ENCODE results near the gene MBP. TPM values are rescaled to one million over a fixed set of nuclear protein-coding genes. Genes with fewer than 3 reads are reported as not detected.
A peak's percentile ranks its signal among the peaks of the same experiment; 100 is the strongest.

MBP gene
- total and polyA plus RNA-seq, 4 experiments from 2014 or later: 92.2 to 187 (median 149) TPM

- Mint-ChIP-seq H3K27ac (peak overlapping the region in 2 of 7 donors; percentile 4 to 17), H3K9me3 (peaks cover 0 to 1% (median 0%) of the 10 kb centered on the region in 8 donors), H3K4me3 (no peak overlapping the region), H3K4me1 (peaks cover 24 to 52% (median 37%) of the 10 kb centered on the region in 4 donors), H3K27me3 (no peaks in the 10 kb centered on the region), H3K36me3 (peaks cover 55 to 70% of the 10 kb centered on the region in 2 donors)
- Histone ChIP-seq H3K27me3 (ENCODE audit: insufficient read depth, low read length) (no peaks in the 10 kb centered on the region), H3K4me3 (ENCODE audit: low read length in 2 of 2) (no peak overlapping the region), H3K36me3 (ENCODE audit: insufficient read depth, low read length) (peaks cover 43% of the 10 kb centered on the region), H3K9me3 (ENCODE audit: control insufficient read depth in 1 of 2, low read length in 2 of 2) (no peaks in the 10 kb centered on the region), H3K4me1 (ENCODE audit: insufficient read depth, low read length) (no peaks in the 10 kb centered on the region), H3K27ac (ENCODE audit: low read depth, low read length) (no peak overlapping the region)
- ChIA-PET CTCF (ENCODE audit: partially characterized antibody) (interaction anchor here (1.1 to 1.3 kb wide), 2 partner anchors 17 to 34 kb away, joined by 3 read pairs; no protein-coding TSS in a partner anchor), POLR2A (ENCODE audit: partially characterized antibody) (no interaction called here)
- DNase-seq: no peak
- intact Hi-C loops (cut with micrococcal nuclease): no loop called here
Observed at GRCh38 chr18:77017355-77017754, 115.2 kb downstream of the MBP start.

GRCh38 chr18:77016936-77017335 is 115.6 kb downstream of the MBP start:
- no peak overlapping the region for H3K4me3 Mint-ChIP-seq
- no peaks in the 10 kb centered on the region for H3K4me1 ChIP-seq (ENCODE audit: insufficient read depth, low read length)
- H3K27ac ChIP-seq (ENCODE audit: low read depth, low read length): no peak overlapping the region
- H3K27ac Mint-ChIP-seq: peak overlapping the region in 1 of 7 donors; percentile 4
- peaks cover 57 to 72% of the 10 kb centered on the region in 2 donors for H3K36me3 Mint-ChIP-seq
- peaks cover 27 to 55% (median 39%) of the 10 kb centered on the region in 4 donors for H3K4me1 Mint-ChIP-seq
- CTCF ChIA-PET (ENCODE audit: partially characterized antibody): interaction anchor here (1.3 kb wide), 1 partner anchor 33 kb away, joined by 3 read pairs; no protein-coding TSS in a partner anchor
- H3K9me3 Mint-ChIP-seq: peaks cover 0 to 1% (median 0%) of the 10 kb centered on the region in 8 donors
- H3K27me3 ChIP-seq (ENCODE audit: insufficient read depth, low read length): no peaks in the 10 kb centered on the region
- intact Hi-C loops (cut with micrococcal nuclease): no loop called here
- POLR2A ChIA-PET (ENCODE audit: partially characterized antibody): no interaction called here
- H3K9me3 ChIP-seq (ENCODE audit: control insufficient read depth in 1 of 2, low read length in 2 of 2): no peaks in the 10 kb centered on the region
- peaks cover 39% of the 10 kb centered on the region for H3K36me3 ChIP-seq (ENCODE audit: insufficient read depth, low read length)
- no peak overlapping the region for H3K4me3 ChIP-seq (ENCODE audit: low read length in 2 of 2)
- DNase-seq: no peak
- H3K27me3 Mint-ChIP-seq: no peaks in the 10 kb centered on the region

DNA sequence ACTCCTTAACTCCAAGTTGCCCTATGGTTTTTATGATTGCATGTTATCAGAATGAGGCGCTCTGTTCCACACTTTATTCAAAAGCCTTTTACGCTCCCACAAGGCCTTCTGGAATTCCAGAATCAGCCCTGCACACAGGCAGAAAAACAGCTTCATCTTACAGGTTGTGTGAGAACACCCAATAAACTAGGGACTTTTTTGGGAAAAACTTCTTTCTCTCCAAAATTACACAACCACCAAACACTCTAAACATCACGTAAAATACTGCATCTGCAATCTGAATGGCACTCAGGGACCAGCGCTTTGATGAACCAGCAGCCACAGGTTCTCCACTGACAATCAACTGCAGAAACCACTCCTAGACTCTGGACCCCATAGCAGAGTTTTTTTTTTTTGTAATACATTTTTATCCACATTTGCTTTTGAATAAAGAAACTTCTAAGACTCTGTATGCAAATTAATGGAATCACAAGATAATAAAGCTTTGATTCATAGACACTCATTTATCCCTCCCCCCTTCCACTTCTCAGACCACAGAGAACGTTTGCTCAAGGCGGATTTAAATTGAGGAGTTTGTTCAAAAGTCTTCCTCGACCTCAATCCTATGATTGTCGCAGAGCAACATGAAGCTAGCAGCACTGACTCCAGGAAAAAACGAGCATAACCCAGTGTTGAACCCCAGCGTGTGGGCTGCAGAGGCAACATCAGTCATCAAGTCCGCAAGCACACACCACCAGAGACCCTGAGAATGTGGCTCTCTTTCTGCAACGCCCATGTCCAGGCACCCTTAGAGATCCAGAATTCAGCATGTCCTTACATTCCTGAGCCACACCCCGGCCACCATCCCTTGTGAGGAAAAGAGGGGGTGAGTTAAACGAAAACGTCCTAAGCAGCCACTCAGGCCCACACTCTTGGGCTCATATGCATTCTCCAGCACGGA is 116.5 kb downstream of the MBP start:
- Histone ChIP-seq H3K4me1 (ENCODE audit: insufficient read depth, low read length) (no peaks in the 10 kb centered on the region), H3K27me3 (ENCODE audit: insufficient read depth, low read length) (no peaks in the 10 kb centered on the region), H3K36me3 (ENCODE audit: insufficient read depth, low read length) (peaks cover 41% of the 10 kb centered on the region), H3K4me3 (ENCODE audit: low read length in 2 of 2) (no peak overlapping the region), H3K27ac (ENCODE audit: low read depth, low read length) (no peak overlapping the region), H3K9me3 (ENCODE audit: control insufficient read depth in 1 of 2, low read length in 2 of 2) (no peaks in the 10 kb centered on the region)
- Mint-ChIP-seq H3K36me3 (peaks cover 57 to 73% of the 10 kb centered on the region in 2 donors), H3K27ac (peak overlapping the region in 4 of 7 donors; percentile 24 to 35 (median 30)), H3K4me3 (no peak overlapping the region), H3K9me3 (peaks cover 0 to 1% (median 0%) of the 10 kb centered on the region in 8 donors), H3K4me1 (peaks cover 28 to 57% (median 43%) of the 10 kb centered on the region in 4 donors), H3K27me3 (no peaks in the 10 kb centered on the region)
- intact Hi-C loops (cut with micrococcal nuclease): no loop called here
- ChIA-PET CTCF (ENCODE audit: partially characterized antibody) (interaction anchor here (1.3 to 1.4 kb wide), 2 partner anchors 32 to 39 kb away, joined by 3 to 4 read pairs; no protein-coding TSS in a partner anchor), POLR2A (ENCODE audit: partially characterized antibody) (no interaction called here)
- DNase-seq: no peak

DNA sequence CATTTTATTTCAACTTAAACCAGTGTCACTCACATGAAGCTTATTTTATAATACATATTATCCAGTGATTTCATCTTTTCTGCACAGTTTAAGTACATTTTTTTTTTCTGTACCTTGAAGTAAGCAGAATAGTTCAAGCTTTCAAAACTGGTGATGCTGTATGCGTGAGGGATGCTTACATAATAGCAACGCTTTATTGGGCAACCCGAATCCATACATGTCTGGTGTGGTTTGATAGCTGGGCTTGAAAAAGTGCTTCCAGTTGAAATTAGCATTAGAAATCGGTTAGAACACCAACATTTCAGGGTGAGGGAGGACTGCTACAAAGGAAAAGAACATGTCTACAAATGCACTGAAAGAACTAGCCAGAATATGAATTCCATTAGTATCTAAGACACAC is 117.4 kb downstream of the MBP start:
- Mint-ChIP-seq H3K36me3 (peaks cover 65 to 78% of the 10 kb centered on the region in 2 donors), H3K27ac (peak overlapping the region in 3 of 7 donors; percentile 35 to 68 (median 48)), H3K4me3 (no peak overlapping the region), H3K9me3 (peaks cover 0 to 1% (median 0%) of the 10 kb centered on the region in 8 donors), H3K27me3 (no peaks in the 10 kb centered on the region), H3K4me1 (peaks cover 31 to 66% (median 48%) of the 10 kb centered on the region in 4 donors)
- DNase-seq: no peak
- intact Hi-C loops (cut with micrococcal nuclease): no loop called here
- Histone ChIP-seq H3K27me3 (ENCODE audit: insufficient read depth, low read length) (no peaks in the 10 kb centered on the region), H3K4me1 (ENCODE audit: insufficient read depth, low read length) (no peaks in the 10 kb centered on the region), H3K36me3 (ENCODE audit: insufficient read depth, low read length) (peaks cover 40% of the 10 kb centered on the region), H3K27ac (ENCODE audit: low read depth, low read length) (no peak overlapping the region), H3K9me3 (ENCODE audit: control insufficient read depth in 1 of 2, low read length in 2 of 2) (no peaks in the 10 kb centered on the region), H3K4me3 (ENCODE audit: low read length in 2 of 2) (no peak overlapping the region)
- ChIA-PET POLR2A (ENCODE audit: partially characterized antibody) (no interaction called here), CTCF (ENCODE audit: partially characterized antibody) (interaction anchor here (1.4 to 1.6 kb wide), 2 partner anchors 32 to 40 kb away, joined by 4 read pairs; no protein-coding TSS in a partner anchor)

DNA sequence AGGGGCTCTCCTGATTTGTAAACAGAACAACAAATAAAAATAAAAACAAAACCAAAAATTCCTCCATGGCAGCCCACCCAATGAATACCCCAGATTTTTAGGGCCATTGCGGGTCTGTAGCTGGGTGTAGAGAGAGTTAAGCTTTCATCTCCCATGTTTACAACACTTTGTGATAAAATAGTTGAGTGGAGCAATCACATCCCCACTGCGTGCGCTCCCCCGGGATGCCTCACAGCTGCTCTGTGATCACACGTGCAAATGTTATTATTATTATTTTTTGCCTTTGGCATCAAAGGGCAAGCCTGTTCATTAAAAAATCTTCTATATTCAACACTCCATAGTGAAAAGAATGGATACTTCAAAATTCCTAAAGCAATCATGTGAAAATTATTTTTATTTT is 118.0 kb downstream of the MBP start:
- Mint-ChIP-seq H3K4me3 (no peak overlapping the region), H3K9me3 (peaks cover 0 to 1% (median 0%) of the 10 kb centered on the region in 8 donors), H3K27ac (peak overlapping the region in 1 of 7 donors; percentile 57), H3K36me3 (peaks cover 68 to 77% of the 10 kb centered on the region in 2 donors), H3K4me1 (peaks cover 30 to 66% (median 49%) of the 10 kb centered on the region in 4 donors), H3K27me3 (no peaks in the 10 kb centered on the region)
- no peaks in the 10 kb centered on the region for H3K9me3 ChIP-seq (ENCODE audit: control insufficient read depth in 1 of 2, low read length in 2 of 2)
- intact Hi-C loops (cut with micrococcal nuclease): no loop called here
- POLR2A ChIA-PET (ENCODE audit: partially characterized antibody): interaction anchor here (1.4 kb wide), 1 partner anchor 40 kb away, joined by 3 read pairs; no protein-coding TSS in a partner anchor
- H3K27ac ChIP-seq (ENCODE audit: low read depth, low read length): no peak overlapping the region
- no peaks in the 10 kb centered on the region for H3K4me1 ChIP-seq (ENCODE audit: insufficient read depth, low read length)
- CTCF ChIA-PET (ENCODE audit: partially characterized antibody): interaction anchor here (1.4 to 4.3 kb wide), 3 partner anchors 14 to 41 kb away, joined by 4 to 26 read pairs (median 4); no protein-coding TSS in a partner anchor
- H3K27me3 ChIP-seq (ENCODE audit: insufficient read depth, low read length): no peaks in the 10 kb centered on the region
- H3K4me3 ChIP-seq (ENCODE audit: low read length in 2 of 2): no peak overlapping the region
- H3K36me3 ChIP-seq (ENCODE audit: insufficient read depth, low read length): peaks cover 39% of the 10 kb centered on the region
- no peak for DNase-seq

DNA sequence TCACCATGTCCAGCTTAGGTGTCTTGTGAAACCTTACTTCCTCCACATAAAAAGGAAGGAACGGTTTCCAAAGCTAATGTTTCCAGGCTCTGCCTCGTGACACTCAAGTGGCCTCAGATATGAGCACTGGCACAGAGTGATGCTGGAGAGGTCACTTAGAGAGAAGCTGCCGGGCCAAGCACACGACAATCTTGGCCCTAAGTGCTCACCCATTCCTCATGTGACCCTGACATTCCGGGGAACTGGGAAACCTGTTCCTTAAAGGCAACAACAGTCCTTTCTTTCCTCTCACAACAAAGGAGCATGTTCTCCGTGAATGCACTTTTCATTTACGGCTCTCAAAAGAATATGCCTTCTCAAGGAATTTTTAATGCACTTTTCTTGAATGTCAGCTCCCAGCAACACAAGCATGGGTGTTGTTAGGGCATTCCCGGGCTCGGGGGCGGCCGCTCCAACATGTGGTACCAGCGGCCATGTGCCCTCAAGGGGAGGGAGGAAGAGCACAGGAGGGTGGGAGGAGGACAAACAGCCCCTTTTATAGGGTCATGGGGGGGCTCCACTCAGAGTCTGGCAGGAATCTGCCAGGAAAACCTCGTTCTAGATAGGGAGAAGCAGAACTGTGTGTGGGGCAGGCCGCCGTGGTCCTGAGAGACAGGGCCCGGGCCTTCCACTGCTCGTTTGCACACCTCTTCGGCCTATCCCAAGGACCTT is 118.6 kb downstream of the MBP start:
- Mint-ChIP-seq H3K27ac (peak overlapping the region in 2 of 7 donors; percentile 6 to 57), H3K4me1 (peaks cover 25 to 61% (median 45%) of the 10 kb centered on the region in 4 donors), H3K27me3 (no peaks in the 10 kb centered on the region)

More for the DNA sequence above, 118.6 kb downstream of the MBP start:
- Histone ChIP-seq H3K4me3 (ENCODE audit: low read length in 2 of 2) (no peak overlapping the region), H3K27ac (ENCODE audit: low read depth, low read length) (no peak overlapping the region), H3K36me3 (ENCODE audit: insufficient read depth, low read length) (peaks cover 39% of the 10 kb centered on the region), H3K27me3 (ENCODE audit: insufficient read depth, low read length) (no peaks in the 10 kb centered on the region), H3K4me1 (ENCODE audit: insufficient read depth, low read length) (no peaks in the 10 kb centered on the region), H3K9me3 (ENCODE audit: control insufficient read depth in 1 of 2, low read length in 2 of 2) (no peaks in the 10 kb centered on the region)
- CTCF ChIA-PET (ENCODE audit: partially characterized antibody): interaction anchor here (1.4 to 4.3 kb wide), 4 partner anchors 10 to 211 kb away, joined by 4 to 26 read pairs (median 4); no protein-coding TSS in a partner anchor
- DNase-seq: no peak
- H3K9me3 Mint-ChIP-seq: peaks cover 0 to 1% (median 0%) of the 10 kb centered on the region in 8 donors
- intact Hi-C loops (cut with micrococcal nuclease): no loop called here
- no peak overlapping the region for H3K4me3 Mint-ChIP-seq
- H3K36me3 Mint-ChIP-seq: peaks cover 62 to 76% of the 10 kb centered on the region in 2 donors
- POLR2A ChIA-PET (ENCODE audit: partially characterized antibody): interaction anchor here (1.4 kb wide), 1 partner anchor 40 kb away, joined by 3 read pairs; no protein-coding TSS in a partner anchor
